GM12891 (cell line): ENCODE results near the gene CCDC178.

ENCODE experiments used
- POLR2A ChIP-seq: IDR thresholded peaks from 2 replicates; pipeline ENCODE4 v1.6.1; 2011; ENCODE audit warnings: low read depth, low read length, control low read depth
- POLR2AphosphoS5 ChIP-seq: IDR thresholded peaks from 2 replicates; pipeline ENCODE4 v1.6.1; 2011; ENCODE audit warnings: low read depth, low read length, control low read depth
- TAF1 ChIP-seq: IDR thresholded peaks from 2 replicates; pipeline ENCODE4 v1.6.1; 2011; ENCODE audit warnings: low read depth, low read length, control low read depth

GRCh38 chr18:33022370-33022769 lies 418.2 kb downstream of the CCDC178 start:
- TF ChIP-seq POLR2AphosphoS5 = no peak
- no peak for TF ChIP-seq POLR2A
- no peak for TF ChIP-seq TAF1
